WTC11 (cell line): ENCODE results near the gene CACNA2D1.

Experiments
- IRF2 ChIP-seq: sonication (generic); formaldehyde crosslinking; IDR thresholded peaks from 2 replicates; pipeline ENCODE4 v1.8.0; 2022; ENCODE audit warnings: low read depth, missing genetic modification reagents, borderline replicate concordance
- JUN ChIP-seq: sonication (generic); formaldehyde crosslinking; IDR thresholded peaks from 2 replicates; pipeline ENCODE4 v1.8.0; 2023; ENCODE audit warnings: mild to moderate bottlenecking, missing genetic modification reagents
- ZBTB21 ChIP-seq: sonication (generic); formaldehyde crosslinking; IDR thresholded peaks from 2 replicates; pipeline ENCODE4 v1.8.1; 2023; ENCODE audit warnings: mild to moderate bottlenecking, missing genetic modification reagents, borderline replicate concordance
- ZNF232 ChIP-seq: sonication (generic); formaldehyde crosslinking; IDR thresholded peaks from 2 replicates; pipeline ENCODE4 v1.8.0; 2022; ENCODE audit warnings: mild to moderate bottlenecking, missing genetic modification reagents
- TF ChIP-seq, protein P1 (sequence below): fragments of 200-600 bp; IDR thresholded peaks from 2 replicates; pipeline ENCODE4 v1.8.0; 2022; ENCODE audit warnings: antibody characterized with exemption
- TF ChIP-seq, protein P2 (sequence below): sonication (generic); formaldehyde crosslinking; IDR thresholded peaks from 2 replicates; pipeline ENCODE4 v1.8.0; 2023; ENCODE audit warnings: missing genetic modification reagents
- TF ChIP-seq, protein P3 (sequence below): sonication (generic); formaldehyde crosslinking; IDR thresholded peaks from 2 replicates; pipeline ENCODE4 v1.8.1; 2023; ENCODE audit warnings: mild to moderate bottlenecking, missing genetic modification reagents
- TF ChIP-seq, protein P4 (sequence below): sonication (generic); formaldehyde crosslinking; conservative IDR thresholded peaks from 2 replicates; pipeline ENCODE4 v1.8.1; 2023; ENCODE audit warnings: mild to moderate bottlenecking, low read depth, missing genetic modification reagents, moderate library complexity
- TF ChIP-seq, protein P5 (sequence below): sonication (generic); formaldehyde crosslinking; IDR thresholded peaks from 2 replicates; pipeline ENCODE4 v1.8.1; 2023; ENCODE audit warnings: mild to moderate bottlenecking, missing genetic modification reagents, borderline replicate concordance
- TF ChIP-seq, protein P6 (sequence below): sonication (generic); formaldehyde crosslinking; IDR thresholded peaks from 2 replicates; pipeline ENCODE4 v1.8.1; 2022; ENCODE audit warnings: low read depth, missing genetic modification reagents, borderline replicate concordance
- TF ChIP-seq, protein P7 (sequence below): sonication (generic); formaldehyde crosslinking; IDR thresholded peaks from 2 replicates; pipeline ENCODE4 v1.8.0; 2022; ENCODE audit warnings: mild to moderate bottlenecking, missing genetic modification reagents

DNA sequence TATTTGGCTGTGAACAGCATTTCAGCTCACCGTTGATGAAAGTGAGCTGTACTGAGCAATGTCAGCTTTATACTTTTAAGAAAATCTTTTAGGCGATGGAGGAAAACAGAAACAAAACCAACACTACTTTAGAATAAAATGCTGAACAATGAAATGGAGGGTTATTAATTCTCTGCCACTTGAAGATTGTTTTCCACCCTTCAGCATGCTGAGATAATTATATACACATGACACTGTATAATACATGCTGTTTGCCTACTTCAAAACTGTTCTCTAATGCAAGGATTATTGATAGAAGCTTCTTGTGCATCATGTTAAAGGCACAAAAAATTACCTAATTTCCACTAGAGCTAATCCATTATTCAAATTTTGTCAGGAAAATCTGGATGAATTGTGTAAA, 66.8 kb downstream of the CACNA2D1 start:
- TF ChIP-seq, protein P1, sequence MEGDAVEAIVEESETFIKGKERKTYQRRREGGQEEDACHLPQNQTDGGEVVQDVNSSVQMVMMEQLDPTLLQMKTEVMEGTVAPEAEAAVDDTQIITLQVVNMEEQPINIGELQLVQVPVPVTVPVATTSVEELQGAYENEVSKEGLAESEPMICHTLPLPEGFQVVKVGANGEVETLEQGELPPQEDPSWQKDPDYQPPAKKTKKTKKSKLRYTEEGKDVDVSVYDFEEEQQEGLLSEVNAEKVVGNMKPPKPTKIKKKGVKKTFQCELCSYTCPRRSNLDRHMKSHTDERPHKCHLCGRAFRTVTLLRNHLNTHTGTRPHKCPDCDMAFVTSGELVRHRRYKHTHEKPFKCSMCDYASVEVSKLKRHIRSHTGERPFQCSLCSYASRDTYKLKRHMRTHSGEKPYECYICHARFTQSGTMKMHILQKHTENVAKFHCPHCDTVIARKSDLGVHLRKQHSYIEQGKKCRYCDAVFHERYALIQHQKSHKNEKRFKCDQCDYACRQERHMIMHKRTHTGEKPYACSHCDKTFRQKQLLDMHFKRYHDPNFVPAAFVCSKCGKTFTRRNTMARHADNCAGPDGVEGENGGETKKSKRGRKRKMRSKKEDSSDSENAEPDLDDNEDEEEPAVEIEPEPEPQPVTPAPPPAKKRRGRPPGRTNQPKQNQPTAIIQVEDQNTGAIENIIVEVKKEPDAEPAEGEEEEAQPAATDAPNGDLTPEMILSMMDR, result no peak
- TF ChIP-seq, protein P2, sequence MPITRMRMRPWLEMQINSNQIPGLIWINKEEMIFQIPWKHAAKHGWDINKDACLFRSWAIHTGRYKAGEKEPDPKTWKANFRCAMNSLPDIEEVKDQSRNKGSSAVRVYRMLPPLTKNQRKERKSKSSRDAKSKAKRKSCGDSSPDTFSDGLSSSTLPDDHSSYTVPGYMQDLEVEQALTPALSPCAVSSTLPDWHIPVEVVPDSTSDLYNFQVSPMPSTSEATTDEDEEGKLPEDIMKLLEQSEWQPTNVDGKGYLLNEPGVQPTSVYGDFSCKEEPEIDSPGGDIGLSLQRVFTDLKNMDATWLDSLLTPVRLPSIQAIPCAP (CRISPR knock-in tag), result no peak
- TF ChIP-seq IRF2 (CRISPR knock-in tag) (no peak), ZNF232 (CRISPR knock-in tag) (no peak), JUN (CRISPR knock-in tag) (no peak), ZBTB21 (CRISPR knock-in tag) (no peak)
- TF ChIP-seq, protein P3, sequence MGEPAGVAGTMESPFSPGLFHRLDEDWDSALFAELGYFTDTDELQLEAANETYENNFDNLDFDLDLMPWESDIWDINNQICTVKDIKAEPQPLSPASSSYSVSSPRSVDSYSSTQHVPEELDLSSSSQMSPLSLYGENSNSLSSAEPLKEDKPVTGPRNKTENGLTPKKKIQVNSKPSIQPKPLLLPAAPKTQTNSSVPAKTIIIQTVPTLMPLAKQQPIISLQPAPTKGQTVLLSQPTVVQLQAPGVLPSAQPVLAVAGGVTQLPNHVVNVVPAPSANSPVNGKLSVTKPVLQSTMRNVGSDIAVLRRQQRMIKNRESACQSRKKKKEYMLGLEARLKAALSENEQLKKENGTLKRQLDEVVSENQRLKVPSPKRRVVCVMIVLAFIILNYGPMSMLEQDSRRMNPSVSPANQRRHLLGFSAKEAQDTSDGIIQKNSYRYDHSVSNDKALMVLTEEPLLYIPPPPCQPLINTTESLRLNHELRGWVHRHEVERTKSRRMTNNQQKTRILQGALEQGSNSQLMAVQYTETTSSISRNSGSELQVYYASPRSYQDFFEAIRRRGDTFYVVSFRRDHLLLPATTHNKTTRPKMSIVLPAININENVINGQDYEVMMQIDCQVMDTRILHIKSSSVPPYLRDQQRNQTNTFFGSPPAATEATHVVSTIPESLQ (CRISPR knock-in tag), result no peak
- TF ChIP-seq, protein P4, sequence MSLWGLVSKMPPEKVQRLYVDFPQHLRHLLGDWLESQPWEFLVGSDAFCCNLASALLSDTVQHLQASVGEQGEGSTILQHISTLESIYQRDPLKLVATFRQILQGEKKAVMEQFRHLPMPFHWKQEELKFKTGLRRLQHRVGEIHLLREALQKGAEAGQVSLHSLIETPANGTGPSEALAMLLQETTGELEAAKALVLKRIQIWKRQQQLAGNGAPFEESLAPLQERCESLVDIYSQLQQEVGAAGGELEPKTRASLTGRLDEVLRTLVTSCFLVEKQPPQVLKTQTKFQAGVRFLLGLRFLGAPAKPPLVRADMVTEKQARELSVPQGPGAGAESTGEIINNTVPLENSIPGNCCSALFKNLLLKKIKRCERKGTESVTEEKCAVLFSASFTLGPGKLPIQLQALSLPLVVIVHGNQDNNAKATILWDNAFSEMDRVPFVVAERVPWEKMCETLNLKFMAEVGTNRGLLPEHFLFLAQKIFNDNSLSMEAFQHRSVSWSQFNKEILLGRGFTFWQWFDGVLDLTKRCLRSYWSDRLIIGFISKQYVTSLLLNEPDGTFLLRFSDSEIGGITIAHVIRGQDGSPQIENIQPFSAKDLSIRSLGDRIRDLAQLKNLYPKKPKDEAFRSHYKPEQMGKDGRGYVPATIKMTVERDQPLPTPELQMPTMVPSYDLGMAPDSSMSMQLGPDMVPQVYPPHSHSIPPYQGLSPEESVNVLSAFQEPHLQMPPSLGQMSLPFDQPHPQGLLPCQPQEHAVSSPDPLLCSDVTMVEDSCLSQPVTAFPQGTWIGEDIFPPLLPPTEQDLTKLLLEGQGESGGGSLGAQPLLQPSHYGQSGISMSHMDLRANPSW (CRISPR knock-in tag), result no peak
- TF ChIP-seq, protein P5, sequence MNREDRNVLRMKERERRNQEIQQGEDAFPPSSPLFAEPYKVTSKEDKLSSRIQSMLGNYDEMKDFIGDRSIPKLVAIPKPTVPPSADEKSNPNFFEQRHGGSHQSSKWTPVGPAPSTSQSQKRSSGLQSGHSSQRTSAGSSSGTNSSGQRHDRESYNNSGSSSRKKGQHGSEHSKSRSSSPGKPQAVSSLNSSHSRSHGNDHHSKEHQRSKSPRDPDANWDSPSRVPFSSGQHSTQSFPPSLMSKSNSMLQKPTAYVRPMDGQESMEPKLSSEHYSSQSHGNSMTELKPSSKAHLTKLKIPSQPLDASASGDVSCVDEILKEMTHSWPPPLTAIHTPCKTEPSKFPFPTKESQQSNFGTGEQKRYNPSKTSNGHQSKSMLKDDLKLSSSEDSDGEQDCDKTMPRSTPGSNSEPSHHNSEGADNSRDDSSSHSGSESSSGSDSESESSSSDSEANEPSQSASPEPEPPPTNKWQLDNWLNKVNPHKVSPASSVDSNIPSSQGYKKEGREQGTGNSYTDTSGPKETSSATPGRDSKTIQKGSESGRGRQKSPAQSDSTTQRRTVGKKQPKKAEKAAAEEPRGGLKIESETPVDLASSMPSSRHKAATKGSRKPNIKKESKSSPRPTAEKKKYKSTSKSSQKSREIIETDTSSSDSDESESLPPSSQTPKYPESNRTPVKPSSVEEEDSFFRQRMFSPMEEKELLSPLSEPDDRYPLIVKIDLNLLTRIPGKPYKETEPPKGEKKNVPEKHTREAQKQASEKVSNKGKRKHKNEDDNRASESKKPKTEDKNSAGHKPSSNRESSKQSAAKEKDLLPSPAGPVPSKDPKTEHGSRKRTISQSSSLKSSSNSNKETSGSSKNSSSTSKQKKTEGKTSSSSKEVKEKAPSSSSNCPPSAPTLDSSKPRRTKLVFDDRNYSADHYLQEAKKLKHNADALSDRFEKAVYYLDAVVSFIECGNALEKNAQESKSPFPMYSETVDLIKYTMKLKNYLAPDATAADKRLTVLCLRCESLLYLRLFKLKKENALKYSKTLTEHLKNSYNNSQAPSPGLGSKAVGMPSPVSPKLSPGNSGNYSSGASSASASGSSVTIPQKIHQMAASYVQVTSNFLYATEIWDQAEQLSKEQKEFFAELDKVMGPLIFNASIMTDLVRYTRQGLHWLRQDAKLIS, result no peak
- TF ChIP-seq, protein P6, sequence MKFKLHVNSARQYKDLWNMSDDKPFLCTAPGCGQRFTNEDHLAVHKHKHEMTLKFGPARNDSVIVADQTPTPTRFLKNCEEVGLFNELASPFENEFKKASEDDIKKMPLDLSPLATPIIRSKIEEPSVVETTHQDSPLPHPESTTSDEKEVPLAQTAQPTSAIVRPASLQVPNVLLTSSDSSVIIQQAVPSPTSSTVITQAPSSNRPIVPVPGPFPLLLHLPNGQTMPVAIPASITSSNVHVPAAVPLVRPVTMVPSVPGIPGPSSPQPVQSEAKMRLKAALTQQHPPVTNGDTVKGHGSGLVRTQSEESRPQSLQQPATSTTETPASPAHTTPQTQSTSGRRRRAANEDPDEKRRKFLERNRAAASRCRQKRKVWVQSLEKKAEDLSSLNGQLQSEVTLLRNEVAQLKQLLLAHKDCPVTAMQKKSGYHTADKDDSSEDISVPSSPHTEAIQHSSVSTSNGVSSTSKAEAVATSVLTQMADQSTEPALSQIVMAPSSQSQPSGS (CRISPR knock-in tag), result no peak
- TF ChIP-seq, protein P7, sequence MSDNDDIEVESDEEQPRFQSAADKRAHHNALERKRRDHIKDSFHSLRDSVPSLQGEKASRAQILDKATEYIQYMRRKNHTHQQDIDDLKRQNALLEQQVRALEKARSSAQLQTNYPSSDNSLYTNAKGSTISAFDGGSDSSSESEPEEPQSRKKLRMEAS (CRISPR knock-in tag), result no peak
